Measurements from ENCODE around the gene C10orf71. TPM values are rescaled to one million over a fixed set of nuclear protein-coding genes. Genes with fewer than 3 reads are reported as not detected.

The C10orf71 gene
- total and polyA plus RNA-seq, 11 donors: 6.6 to 228 (median 112) TPM

GRCh38 chr10:49257154-49257553 is 41.8 kb upstream of the C10orf71 start:
- H3K4me1 ChIP-seq: peaks cover 0 to 20% (median 1%) of the 10 kb centered on the region in 12 donors
- TF ChIP-seq POLR2A (IDR thresholded peaks at IDR 0.05): no peak
- no peak for TF ChIP-seq CTCF (IDR thresholded peaks at IDR 0.05)
- H3K27ac ChIP-seq: no peak overlapping the region
- H3K36me3 ChIP-seq: no peaks in the 10 kb centered on the region
- no peak for DNase-seq
- no peak overlapping the region for H3K4me3 ChIP-seq
- intact Hi-C loops (cut with DNase I): no loop called here
- no peak for ATAC-seq
- H3K27me3 ChIP-seq: no peaks in the 10 kb centered on the region
- 82 to 100% (median 91%) methylated on average over 1 of the region's 1 CpG for WGBS, 4 donors
- H3K9me3 ChIP-seq: no peaks in the 10 kb centered on the region

DNA sequence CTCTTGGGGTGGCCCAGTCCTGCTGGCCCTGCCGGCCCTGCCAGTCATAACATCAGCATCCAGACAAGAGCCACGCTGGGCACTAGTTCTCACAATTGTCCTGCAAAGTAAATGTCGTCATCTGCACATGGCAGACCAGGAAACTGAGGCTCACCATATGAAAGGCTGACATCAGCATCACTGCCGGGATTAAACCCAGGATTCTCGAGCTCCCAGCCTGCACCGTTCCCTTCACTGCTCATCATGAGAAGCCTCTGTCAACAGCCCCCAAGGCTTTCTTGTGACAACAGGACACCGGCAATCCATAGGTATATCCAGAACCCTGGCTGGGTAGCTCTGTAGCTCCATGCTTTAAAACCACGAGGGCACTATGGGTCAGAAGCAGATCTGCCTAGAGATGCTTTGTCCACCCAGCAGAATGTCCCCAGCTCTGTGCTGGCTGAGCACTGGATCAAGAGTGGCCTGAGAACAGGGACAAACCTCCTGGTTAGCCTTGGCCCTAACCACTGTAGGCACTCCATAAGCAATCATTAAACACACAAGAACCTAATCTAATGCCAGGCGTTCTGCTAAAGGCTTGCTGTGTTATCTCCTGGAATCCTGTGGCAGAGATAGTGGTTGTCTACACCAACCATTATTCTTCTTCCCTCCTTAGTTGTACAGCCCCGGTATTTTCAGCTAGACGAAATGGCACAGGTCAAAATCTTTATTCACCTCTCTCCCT is 41.2 kb upstream of the C10orf71 start:
- Histone ChIP-seq H3K27ac (no peak overlapping the region), H3K36me3 (no peaks in the 10 kb centered on the region), H3K4me3 (no peak overlapping the region), H3K9me3 (no peaks in the 10 kb centered on the region), H3K27me3 (no peaks in the 10 kb centered on the region), H3K4me1 (peaks cover 0 to 20% (median 1%) of the 10 kb centered on the region in 12 donors)
- intact Hi-C loops (cut with DNase I): no loop called here
- DNase-seq (no peak), ATAC-seq (no peak)
- 81 to 93% (median 89%) methylated on average over 9 to 11 of the region's 11 CpGs for WGBS, 4 donors
- TF ChIP-seq POLR2A (IDR thresholded peaks at IDR 0.05) (no peak), CTCF (IDR thresholded peaks at IDR 0.05) (no peak)

DNA sequence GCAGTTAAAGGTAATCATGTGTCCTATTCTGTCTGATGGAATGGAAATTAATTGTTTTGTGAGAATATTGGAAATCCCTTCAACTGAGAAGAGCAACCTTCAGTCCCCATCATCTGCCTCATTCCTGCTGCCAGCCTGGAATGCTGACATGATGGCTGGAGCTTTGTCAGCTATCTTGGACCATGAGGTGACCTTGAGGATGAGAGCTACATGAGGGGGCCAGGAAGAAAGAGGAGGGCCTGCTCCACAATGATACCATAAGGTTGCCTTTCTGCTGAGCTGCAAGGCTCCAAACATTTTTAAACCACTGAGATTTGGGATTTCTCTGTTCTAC is 40.7 kb upstream of the C10orf71 start:
- DNase-seq (no peak), ATAC-seq (no peak)
- Histone ChIP-seq H3K4me1 (peaks cover 0 to 20% (median 0%) of the 10 kb centered on the region in 12 donors), H3K27ac (no peak overlapping the region), H3K4me3 (no peak overlapping the region), H3K36me3 (no peaks in the 10 kb centered on the region), H3K27me3 (no peaks in the 10 kb centered on the region), H3K9me3 (no peaks in the 10 kb centered on the region)
- intact Hi-C loops (cut with DNase I): no loop called here
- TF ChIP-seq POLR2A (IDR thresholded peaks at IDR 0.05): no peak
- TF ChIP-seq CTCF (IDR thresholded peaks at IDR 0.05): no peak

DNA sequence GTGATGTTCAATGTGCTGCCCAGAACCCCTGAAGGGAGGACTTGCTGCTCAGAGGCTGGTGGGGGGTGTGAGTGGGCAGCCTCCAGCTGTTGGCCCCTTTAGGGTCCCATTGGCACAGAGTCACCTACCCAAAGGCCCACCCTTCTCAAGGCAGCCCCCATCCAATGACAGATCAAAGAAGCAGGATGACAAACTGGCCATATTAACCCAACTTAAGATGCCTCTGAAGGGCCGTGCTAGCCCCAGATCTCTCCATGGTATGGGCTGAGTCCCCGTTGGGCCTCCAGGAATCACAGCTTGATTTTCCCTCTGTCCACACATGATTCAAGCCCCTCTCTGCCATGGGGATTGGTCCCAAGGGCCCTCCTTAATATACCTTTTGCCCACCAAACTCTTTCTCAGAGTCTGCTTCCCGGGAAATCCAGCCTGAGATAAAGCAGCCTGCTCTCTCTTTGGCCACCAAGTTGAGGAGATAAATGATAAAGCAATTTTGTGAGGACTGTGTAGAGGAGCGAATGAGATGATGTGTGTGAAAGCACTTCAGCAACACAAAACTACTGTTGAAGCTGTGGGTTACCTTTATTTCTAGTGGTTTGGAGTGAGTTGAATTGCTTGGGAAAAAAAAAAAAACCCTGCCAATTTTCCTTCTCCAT is 38.2 kb upstream of the C10orf71 start:
- peaks cover 0 to 16% (median 2%) of the 10 kb centered on the region in 12 donors for H3K9me3 ChIP-seq
- 92 to 97% (median 93%) methylated on average over 2 to 4 of the region's 4 CpGs for WGBS, 4 donors
- no peak overlapping the region for H3K27ac ChIP-seq
- H3K4me3 ChIP-seq: no peak overlapping the region
- TF ChIP-seq CTCF (IDR thresholded peaks at IDR 0.05) (no peak), POLR2A (IDR thresholded peaks at IDR 0.05) (no peak)
- DNase-seq: no peak
- no peaks in the 10 kb centered on the region for H3K27me3 ChIP-seq
- intact Hi-C loops (cut with DNase I): no loop called here
- ATAC-seq: no peak
- peaks cover 0 to 13% (median 0%) of the 10 kb centered on the region in 12 donors for H3K4me1 ChIP-seq
- no peaks in the 10 kb centered on the region for H3K36me3 ChIP-seq

All from heart left ventricle (tissue), 16 donors.